ENCODE measurements around the gene ZNF738.

- TF ChIP-seq EZH2 (IDR thresholded peaks at IDR 0.05) (no peak), POLR2AphosphoS5 (IDR thresholded peaks at IDR 0.05; ENCODE audit: borderline replicate concordance, low read depth, low read length) (peak; percentile 74), FOXP2 (optimal IDR thresholded peaks at IDR 0.05; ENCODE audit: control extremely low read depth, extremely low read length, insufficient read depth) (no peak)
Observed at GRCh38 chr19:21358768-21359451, at the start of gene ZNF738.
